GM23338 (cell line): ENCODE results near the gene RAB32. TPM values are rescaled to one million over a fixed set of nuclear protein-coding genes. Genes with fewer than 3 reads are reported as not detected.

Experiments used
- ATAC-seq: fragments of 200-7000 bp; cut with Tn5 transposase; 3 replicates; pipeline ENCODE4 v1.9.1; 2020
- DNase-seq: peaks from one replicate; pipeline ENCODE4 v3.0.0-alpha.2; 2015; ENCODE audit warnings: low spot score
- H2AFZ ChIP-seq: fragments of 200-600 bp; sonication (generic); 2 replicates; pipeline ENCODE4 v1.8.0; 2016; ENCODE audit warnings: antibody characterized with exemption, mild to moderate bottlenecking, moderate library complexity
- H3F3A ChIP-seq: fragments of 200-600 bp; sonication (generic); replicated peaks from 2 replicates; pipeline ENCODE4 v1.8.0; 2017; ENCODE audit warnings: antibody characterized with exemption, mixed run types, low read depth
- H3K27ac ChIP-seq: fragments of 200-600 bp; sonication (generic); 2 replicates; pipeline ENCODE4 v1.6.1; 2016; ENCODE audit warnings: low read depth
- H3K27me3 ChIP-seq: fragments of 200-600 bp; sonication (generic); 2 replicates; pipeline ENCODE4 v1.8.0; 2016; ENCODE audit warnings: mild to moderate bottlenecking, mixed run types, moderate library complexity; ENCODE audit not compliant: insufficient read depth
- H3K36me3 ChIP-seq: fragments of 200-600 bp; sonication (generic); 2 replicates; pipeline ENCODE4 v1.8.0; 2016; ENCODE audit warnings: mild to moderate bottlenecking; ENCODE audit not compliant: insufficient read depth
- H3K4me1 ChIP-seq: fragments of 200-600 bp; sonication (generic); 2 replicates; pipeline ENCODE4 v1.8.0; 2016; ENCODE audit warnings: mild to moderate bottlenecking, moderate library complexity; ENCODE audit not compliant: insufficient read depth
- H3K4me2 ChIP-seq: fragments of 200-600 bp; sonication (generic); 2 replicates; pipeline ENCODE4 v1.7.1; 2017; ENCODE audit warnings: mixed run types
- H3K4me3 ChIP-seq: fragments of 200-600 bp; sonication (generic); 2 replicates; pipeline ENCODE4 v1.6.1; 2016; ENCODE audit warnings: mixed run types
- H3K79me2 ChIP-seq: fragments of 200-600 bp; sonication (generic); replicated peaks from 2 replicates; pipeline ENCODE4 v1.8.0; 2017; ENCODE audit warnings: mild to moderate bottlenecking; ENCODE audit not compliant: insufficient read depth
- H3K9me2 ChIP-seq: fragments of 200-600 bp; sonication (generic); 2 replicates; pipeline ENCODE4 v1.8.0; 2017; ENCODE audit not compliant: insufficient read depth
- H4K20me1 ChIP-seq: fragments of 200-600 bp; sonication (generic); replicated peaks from 2 replicates; pipeline ENCODE4 v1.8.0; 2017; ENCODE audit warnings: mild to moderate bottlenecking; ENCODE audit not compliant: insufficient read depth
- H3K27ac Mint-ChIP-seq: 2 replicates; pipeline ENCODE4 v1.8.0; 2020; ENCODE audit warnings: inconsistent platforms, mild to moderate bottlenecking, moderate library complexity, mixed read lengths
- H3K27me3 Mint-ChIP-seq: 3 replicates; pipeline ENCODE4 v1.8.0; 2022; ENCODE audit warnings: low read depth, mild to moderate bottlenecking, moderate library complexity, mixed read lengths, inconsistent platforms; ENCODE audit not compliant: insufficient read depth, poor library complexity
- H3K36me3 Mint-ChIP-seq: 3 replicates; pipeline ENCODE4 v1.8.0; 2021; ENCODE audit warnings: low read depth, mild to moderate bottlenecking, inconsistent platforms, moderate library complexity, mixed read lengths
- H3K4me1 Mint-ChIP-seq: 3 replicates; pipeline ENCODE4 v1.8.0; 2020; ENCODE audit warnings: mild to moderate bottlenecking, inconsistent platforms, mixed read lengths
- H3K4me3 Mint-ChIP-seq: 3 replicates; pipeline ENCODE4 v1.8.0; 2021; ENCODE audit warnings: moderate library complexity, mild to moderate bottlenecking, inconsistent platforms, mixed read lengths
- H3K9me3 Mint-ChIP-seq: 3 replicates; pipeline ENCODE4 v1.8.0; 2020; ENCODE audit warnings: moderate library complexity, mild to moderate bottlenecking, inconsistent platforms, mixed read lengths
- CREB1 ChIP-seq: fragments of 250-450 bp; sonication (Bioruptor Pico); IDR thresholded peaks from 2 replicates; pipeline ENCODE4 v1.5.0; 2020; ENCODE audit warnings: low read depth, mild to moderate bottlenecking, moderate library complexity
- ETS1 ChIP-seq: IDR thresholded peaks from 2 replicates; pipeline ENCODE4 v1.6.1; 2016; ENCODE audit warnings: antibody characterized with exemption
- EZH2 ChIP-seq: fragments of 200-600 bp; sonication (generic); IDR thresholded peaks from one replicate; pipeline ENCODE4 v1.8.0; 2017; ENCODE audit warnings: antibody characterized with exemption, mild to moderate bottlenecking, low read depth; ENCODE audit not compliant: unreplicated experiment
- EZH2phosphoT487 ChIP-seq: fragments of 200-600 bp; sonication (generic); IDR thresholded peaks from one replicate; pipeline ENCODE4 v1.8.1; 2018; ENCODE audit warnings: antibody characterized with exemption; ENCODE audit not compliant: unreplicated experiment
- NANOG ChIP-seq: IDR thresholded peaks from 2 replicates; pipeline ENCODE4 v1.6.1; 2016; ENCODE audit warnings: antibody characterized with exemption, borderline replicate concordance
- POLR2AphosphoS5 ChIP-seq: IDR thresholded peaks from 2 replicates; pipeline ENCODE4 v1.6.1; 2016; ENCODE audit warnings: antibody characterized with exemption, low read depth
- REST ChIP-seq: IDR thresholded peaks from one replicate; pipeline ENCODE4 v1.6.1; 2018; ENCODE audit warnings: antibody characterized with exemption; ENCODE audit not compliant: unreplicated experiment
- STAT1 ChIP-seq: IDR thresholded peaks from one replicate; pipeline ENCODE4 v1.6.1; 2016; ENCODE audit warnings: antibody characterized with exemption; ENCODE audit not compliant: unreplicated experiment
- ZNF114 ChIP-seq: fragments of 250-450 bp; sonication (Bioruptor Pico); IDR thresholded peaks from 2 replicates; pipeline ENCODE4 v1.5.0; 2020; ENCODE audit warnings: mild to moderate bottlenecking, moderate library complexity
- ZNF331 ChIP-seq: fragments of 250-450 bp; sonication (Bioruptor Pico); IDR thresholded peaks from 2 replicates; pipeline ENCODE4 v1.5.0; 2020; ENCODE audit warnings: low read depth, mild to moderate bottlenecking, moderate library complexity
- polyA plus RNA-seq: library from polyadenylated mRNA; unstranded; fragments of >200 nt; fragmentation: Nextera tagmentation; extraction: Ambion mirVana; gene quantifications from 2 replicates; pipeline ENCODE4 v1.2.1, GENCODE V29; 2016
- total RNA-seq: library from RNA; depleted of rRNA; stranded (reverse); fragments of >200 nt; shearing (Covaris generic); gene quantifications from 2 replicates; pipeline ENCODE4 v1.2.3, GENCODE V29; 2014
- TF ChIP-seq, protein P1 (sequence below): fragments of 250-450 bp; sonication (Bioruptor Pico); IDR thresholded peaks from 2 replicates; pipeline ENCODE4 v1.5.0; 2020; ENCODE audit warnings: mild to moderate bottlenecking, moderate library complexity
- TF ChIP-seq, protein P2 (sequence below), 2 experiments: fragments of 200-600 bp in 1 of 2; sonication (generic) in 1 of 2; conservative IDR thresholded peaks; 2 replicates each; pipeline versions ENCODE4 v1.5.1 to v1.6.1; 2016 to 2017; ENCODE audit warnings: antibody characterized with exemption in 2 of 2, low read depth in 2 of 2, mild to moderate bottlenecking in 2 of 2, moderate library complexity in 1 of 2

The RAB32 gene
- total and polyA plus RNA-seq, 2 experiments from 2014 or later = 5.7 to 10.4 TPM

DNA sequence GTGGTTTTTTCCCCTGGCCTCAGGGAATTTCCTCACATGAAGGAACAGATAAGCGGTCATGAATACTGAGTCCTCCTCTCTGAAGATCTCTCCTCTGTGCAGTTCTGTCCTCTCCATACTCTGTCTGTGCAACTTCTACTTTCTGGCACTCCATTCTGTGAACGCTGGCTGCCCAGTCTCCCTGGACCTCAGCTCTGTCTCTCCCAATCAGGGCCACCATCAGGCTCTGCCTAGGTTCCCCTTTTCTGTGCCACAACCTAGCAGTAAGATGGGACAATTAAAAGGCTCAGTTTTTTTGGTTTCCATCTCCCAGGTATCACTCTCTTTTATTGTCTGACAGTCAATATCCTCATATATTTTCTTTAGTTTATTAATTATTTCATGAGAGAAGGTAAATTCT, 50.4 kb downstream of the RAB32 start:
- Mint-ChIP-seq H3K36me3 (no peaks in the 10 kb centered on the region), H3K27me3 (peaks cover 2% of the 10 kb centered on the region), H3K4me3 (no peak overlapping the region), H3K9me3 (no peaks in the 10 kb centered on the region), H3K4me1 (peaks cover 4% of the 10 kb centered on the region; the same call in 2 of the 3 replicates), H3K27ac (no peak overlapping the region)
- no peak overlapping the region for H3K27ac ChIP-seq
- H3K4me3 ChIP-seq = no peak overlapping the region
- H2AFZ ChIP-seq = peak overlapping the region; percentile 43; the same call in 1 of the 2 replicates
- H3K4me1 ChIP-seq = peaks cover 3% of the 10 kb centered on the region; the same call in 1 of the 2 replicates
- TF ChIP-seq STAT1 = no peak
- no peak for TF ChIP-seq REST
- no peak for TF ChIP-seq POLR2AphosphoS5
- no peak for TF ChIP-seq ZNF331 (CRISPR knock-in tag)
- no peak for TF ChIP-seq ETS1
- TF ChIP-seq ZNF114 = no peak
- no peak for TF ChIP-seq NANOG
- no peak for TF ChIP-seq EZH2phosphoT487
- TF ChIP-seq, protein P1, sequence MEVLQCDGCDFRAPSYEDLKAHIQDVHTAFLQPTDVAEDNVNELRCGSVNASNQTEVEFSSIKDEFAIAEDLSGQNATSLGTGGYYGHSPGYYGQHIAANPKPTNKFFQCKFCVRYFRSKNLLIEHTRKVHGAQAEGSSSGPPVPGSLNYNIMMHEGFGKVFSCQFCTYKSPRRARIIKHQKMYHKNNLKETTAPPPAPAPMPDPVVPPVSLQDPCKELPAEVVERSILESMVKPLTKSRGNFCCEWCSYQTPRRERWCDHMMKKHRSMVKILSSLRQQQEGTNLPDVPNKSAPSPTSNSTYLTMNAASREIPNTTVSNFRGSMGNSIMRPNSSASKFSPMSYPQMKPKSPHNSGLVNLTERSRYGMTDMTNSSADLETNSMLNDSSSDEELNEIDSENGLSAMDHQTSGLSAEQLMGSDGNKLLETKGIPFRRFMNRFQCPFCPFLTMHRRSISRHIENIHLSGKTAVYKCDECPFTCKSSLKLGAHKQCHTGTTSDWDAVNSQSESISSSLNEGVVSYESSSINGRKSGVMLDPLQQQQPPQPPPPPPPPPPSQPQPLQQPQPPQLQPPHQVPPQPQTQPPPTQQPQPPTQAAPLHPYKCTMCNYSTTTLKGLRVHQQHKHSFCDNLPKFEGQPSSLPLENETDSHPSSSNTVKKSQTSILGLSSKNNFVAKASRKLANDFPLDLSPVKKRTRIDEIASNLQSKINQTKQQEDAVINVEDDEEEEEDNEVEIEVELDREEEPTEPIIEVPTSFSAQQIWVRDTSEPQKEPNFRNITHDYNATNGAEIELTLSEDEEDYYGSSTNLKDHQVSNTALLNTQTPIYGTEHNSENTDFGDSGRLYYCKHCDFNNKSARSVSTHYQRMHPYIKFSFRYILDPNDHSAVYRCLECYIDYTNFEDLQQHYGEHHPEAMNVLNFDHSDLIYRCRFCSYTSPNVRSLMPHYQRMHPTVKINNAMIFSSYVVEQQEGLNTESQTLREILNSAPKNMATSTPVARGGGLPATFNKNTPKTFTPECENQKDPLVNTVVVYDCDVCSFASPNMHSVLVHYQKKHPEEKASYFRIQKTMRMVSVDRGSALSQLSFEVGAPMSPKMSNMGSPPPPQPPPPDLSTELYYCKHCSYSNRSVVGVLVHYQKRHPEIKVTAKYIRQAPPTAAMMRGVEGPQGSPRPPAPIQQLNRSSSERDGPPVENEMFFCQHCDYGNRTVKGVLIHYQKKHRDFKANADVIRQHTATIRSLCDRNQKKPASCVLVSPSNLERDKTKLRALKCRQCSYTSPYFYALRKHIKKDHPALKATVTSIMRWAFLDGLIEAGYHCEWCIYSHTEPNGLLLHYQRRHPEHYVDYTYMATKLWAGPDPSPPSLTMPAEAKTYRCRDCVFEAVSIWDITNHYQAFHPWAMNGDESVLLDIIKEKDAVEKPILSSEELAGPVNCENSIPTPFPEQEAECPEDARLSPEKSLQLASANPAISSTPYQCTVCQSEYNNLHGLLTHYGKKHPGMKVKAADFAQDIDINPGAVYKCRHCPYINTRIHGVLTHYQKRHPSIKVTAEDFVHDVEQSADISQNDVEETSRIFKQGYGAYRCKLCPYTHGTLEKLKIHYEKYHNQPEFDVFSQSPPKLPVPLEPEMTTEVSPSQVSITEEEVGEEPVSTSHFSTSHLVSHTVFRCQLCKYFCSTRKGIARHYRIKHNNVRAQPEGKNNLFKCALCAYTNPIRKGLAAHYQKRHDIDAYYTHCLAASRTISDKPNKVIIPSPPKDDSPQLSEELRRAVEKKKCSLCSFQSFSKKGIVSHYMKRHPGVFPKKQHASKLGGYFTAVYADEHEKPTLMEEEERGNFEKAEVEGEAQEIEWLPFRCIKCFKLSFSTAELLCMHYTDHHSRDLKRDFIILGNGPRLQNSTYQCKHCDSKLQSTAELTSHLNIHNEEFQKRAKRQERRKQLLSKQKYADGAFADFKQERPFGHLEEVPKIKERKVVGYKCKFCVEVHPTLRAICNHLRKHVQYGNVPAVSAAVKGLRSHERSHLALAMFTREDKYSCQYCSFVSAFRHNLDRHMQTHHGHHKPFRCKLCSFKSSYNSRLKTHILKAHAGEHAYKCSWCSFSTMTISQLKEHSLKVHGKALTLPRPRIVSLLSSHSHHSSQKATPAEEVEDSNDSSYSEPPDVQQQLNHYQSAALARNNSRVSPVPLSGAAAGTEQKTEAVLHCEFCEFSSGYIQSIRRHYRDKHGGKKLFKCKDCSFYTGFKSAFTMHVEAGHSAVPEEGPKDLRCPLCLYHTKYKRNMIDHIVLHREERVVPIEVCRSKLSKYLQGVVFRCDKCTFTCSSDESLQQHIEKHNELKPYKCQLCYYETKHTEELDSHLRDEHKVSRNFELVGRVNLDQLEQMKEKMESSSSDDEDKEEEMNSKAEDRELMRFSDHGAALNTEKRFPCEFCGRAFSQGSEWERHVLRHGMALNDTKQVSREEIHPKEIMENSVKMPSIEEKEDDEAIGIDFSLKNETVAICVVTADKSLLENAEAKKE (CRISPR knock-in tag) = no peak
- TF ChIP-seq, protein P2, sequence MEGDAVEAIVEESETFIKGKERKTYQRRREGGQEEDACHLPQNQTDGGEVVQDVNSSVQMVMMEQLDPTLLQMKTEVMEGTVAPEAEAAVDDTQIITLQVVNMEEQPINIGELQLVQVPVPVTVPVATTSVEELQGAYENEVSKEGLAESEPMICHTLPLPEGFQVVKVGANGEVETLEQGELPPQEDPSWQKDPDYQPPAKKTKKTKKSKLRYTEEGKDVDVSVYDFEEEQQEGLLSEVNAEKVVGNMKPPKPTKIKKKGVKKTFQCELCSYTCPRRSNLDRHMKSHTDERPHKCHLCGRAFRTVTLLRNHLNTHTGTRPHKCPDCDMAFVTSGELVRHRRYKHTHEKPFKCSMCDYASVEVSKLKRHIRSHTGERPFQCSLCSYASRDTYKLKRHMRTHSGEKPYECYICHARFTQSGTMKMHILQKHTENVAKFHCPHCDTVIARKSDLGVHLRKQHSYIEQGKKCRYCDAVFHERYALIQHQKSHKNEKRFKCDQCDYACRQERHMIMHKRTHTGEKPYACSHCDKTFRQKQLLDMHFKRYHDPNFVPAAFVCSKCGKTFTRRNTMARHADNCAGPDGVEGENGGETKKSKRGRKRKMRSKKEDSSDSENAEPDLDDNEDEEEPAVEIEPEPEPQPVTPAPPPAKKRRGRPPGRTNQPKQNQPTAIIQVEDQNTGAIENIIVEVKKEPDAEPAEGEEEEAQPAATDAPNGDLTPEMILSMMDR (conservative IDR thresholded peaks at IDR 0.05; ENCODE audit: low read depth in 2 of 2) = no peak
- no peak for TF ChIP-seq EZH2
- TF ChIP-seq CREB1 (CRISPR knock-in tag) = no peak
- H3K27me3 ChIP-seq = no peaks in the 10 kb centered on the region
- H3K4me2 ChIP-seq = no peak overlapping the region
- H3K79me2 ChIP-seq = no peaks in the 10 kb centered on the region
- ATAC-seq (no peak), DNase-seq (no peak)
- no peaks in the 10 kb centered on the region for H3K9me2 ChIP-seq
- H3F3A ChIP-seq = no peaks in the 10 kb centered on the region
- no peaks in the 10 kb centered on the region for H3K36me3 ChIP-seq
- no peaks in the 10 kb centered on the region for H4K20me1 ChIP-seq
